ENCODE data around the gene NXNL2.

The NXNL2 gene

DNA sequence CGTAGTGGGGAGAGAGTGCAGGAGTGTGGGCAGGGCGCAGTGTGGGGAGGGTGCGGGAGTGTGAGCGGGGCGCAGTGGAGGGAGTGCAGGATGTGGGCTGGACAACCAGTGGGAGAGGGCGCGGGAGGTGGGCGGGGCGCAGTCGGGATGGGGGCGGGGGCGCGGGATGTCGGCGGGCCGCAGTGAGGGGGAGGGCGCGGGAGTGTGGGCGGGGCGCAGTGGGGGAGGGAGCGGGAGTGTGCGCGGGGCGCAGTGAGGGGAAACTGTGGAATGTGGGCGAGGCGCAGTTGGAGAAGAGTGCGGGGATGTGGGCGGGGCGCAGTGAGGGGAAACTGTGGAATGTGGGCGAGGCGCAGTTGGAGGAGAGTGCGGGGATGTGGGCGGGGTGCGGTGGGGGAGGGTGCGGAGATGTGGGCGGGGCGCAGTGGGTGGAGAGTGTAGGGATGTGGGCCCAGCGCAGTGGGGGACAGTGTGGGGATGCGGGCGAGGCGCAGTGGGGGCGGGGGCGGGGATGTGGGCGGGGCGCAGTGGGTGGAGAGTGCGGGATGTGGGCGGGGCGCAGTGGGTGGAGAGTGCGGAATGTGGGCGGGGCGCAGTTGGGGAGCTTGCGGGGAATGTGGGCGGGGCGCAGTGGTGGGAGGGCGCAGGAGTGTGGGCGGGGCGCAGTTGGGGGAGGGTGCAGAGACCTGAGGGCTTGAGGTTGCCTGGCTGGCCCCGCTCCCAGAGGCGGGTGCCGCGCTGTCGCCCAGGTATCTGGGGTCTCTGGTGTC, at the start of gene NXNL2:
Gene NXNL2, plus strand, starts transcription at position 723 of the 770 bp plus-strand sequence. CDS start 257 bp downstream, outside the sequence.
- DNase-seq (ENCODE audit: low read depth in 2 of 2): peak in 1 of 2 donors; percentile 18

DNA sequence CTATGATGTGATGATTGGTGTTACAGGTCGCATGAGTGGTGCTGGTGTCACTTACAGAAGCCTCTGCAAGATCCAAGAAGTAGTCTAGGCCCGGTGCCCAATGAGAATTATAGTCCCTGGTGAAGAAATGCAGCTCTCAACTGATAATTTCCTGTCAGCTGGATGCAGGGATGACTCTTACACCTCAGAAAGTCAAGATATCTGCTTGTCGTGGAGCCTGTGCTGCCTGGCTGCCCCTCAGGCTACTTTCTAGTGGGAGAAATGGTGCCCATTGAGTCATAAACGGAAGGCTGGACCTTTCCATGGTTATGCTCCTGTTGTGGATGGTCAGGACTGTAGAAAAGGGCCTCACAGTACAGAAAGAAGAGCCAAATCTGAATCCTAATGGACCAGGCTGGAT, 46.8 kb upstream of the NXNL2 start:
- DNase-seq (ENCODE audit: low read depth in 2 of 2): no peak

DNA sequence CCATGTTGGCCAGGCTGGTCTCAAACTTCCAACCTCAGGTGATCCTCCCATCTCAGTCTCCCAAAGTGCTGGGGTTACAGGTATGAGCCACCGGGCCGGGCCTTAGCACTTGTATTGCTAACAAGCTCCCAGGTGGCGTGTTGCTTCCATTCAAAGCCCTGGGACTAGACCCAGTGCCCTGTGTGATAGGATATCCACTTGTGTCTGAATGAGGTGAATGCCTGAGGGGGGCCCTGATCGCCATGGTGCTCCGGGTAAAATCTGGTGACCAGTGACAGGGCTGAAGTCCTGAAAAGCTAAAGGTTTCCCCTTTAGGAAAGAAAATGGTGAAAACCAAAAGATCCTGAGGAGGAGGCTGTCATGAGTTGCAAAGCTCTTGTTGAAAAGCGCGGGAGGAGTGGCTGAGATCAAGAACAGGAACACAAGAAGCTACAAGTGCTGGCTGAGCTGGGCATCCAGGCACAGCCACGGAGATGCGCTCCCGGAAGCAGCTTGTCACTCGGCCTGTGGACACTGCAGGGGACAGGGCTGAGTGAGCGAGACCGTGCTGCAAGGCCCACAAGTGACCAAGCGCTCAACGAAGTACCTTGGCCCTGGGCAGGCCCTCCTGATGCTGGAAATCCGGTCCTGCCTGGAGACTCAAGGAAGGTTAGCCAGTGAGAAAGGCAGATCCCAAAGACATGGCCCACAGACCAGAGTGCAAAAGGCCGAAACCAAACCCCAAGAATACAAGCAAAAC, 39.8 kb upstream of the NXNL2 start:
- no peak for DNase-seq (ENCODE audit: low read depth in 2 of 2)

DNA sequence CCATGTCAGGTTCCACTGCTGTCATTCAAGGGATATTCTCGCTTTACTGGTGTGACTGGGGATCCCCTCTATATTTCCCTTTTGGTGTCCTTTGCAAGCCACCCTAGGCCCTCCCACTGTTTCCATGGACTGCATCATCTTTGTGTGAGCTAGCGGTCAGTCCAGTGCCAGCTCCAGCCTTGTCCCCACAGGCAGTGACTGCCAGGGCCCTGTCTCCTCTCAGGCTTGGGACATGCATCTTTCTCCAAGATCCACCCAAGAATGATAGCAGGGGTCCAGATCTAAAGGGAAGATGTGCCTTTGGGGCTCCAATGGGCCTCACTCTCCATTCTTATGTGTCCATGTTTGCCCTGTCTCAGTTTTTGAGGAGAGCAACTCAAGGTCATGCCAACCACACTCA, 37.8 kb upstream of the NXNL2 start:
- DNase-seq (ENCODE audit: low read depth in 2 of 2): no peak

DNA sequence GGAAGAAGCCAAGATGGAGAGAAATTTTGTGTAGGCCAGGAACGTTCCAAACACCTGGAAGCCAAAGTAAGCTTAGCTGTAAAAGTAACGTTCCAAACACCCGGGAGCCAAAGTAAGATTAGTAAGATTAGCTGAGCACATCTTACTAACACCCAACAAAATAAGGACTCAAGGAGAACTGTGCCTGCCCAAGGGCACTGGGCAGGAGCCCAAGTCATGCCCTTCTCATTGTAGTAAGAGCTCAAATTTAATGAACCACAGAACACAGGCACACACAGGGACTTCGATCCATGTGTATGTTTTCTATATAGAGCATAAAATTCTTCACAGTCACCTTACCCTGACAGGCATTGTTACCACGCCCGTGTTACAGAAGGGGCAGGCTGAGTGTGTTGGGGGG, 36.1 kb upstream of the NXNL2 start:
- DNase-seq (ENCODE audit: low read depth in 2 of 2): no peak

DNA sequence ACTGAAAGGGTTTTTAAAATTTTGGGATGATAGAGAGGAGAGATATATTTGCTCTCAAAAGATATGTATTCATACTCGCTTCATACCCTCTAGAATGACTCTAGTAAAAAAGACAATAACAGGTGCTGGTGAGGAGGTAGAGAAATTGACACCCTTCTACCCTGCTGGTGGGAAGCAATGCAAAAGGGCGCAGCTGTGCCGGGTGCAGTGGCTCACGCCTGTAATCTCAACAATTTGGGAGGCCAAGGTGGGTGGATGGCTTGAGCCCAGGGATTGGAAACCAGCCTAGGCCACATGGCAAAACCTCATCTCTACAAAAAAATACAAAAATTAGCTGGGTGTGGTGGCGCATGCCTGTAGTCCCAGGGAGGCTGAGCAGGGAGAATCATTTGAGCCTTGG, 33.9 kb upstream of the NXNL2 start:
- no peak for DNase-seq (ENCODE audit: low read depth in 2 of 2)

DNA sequence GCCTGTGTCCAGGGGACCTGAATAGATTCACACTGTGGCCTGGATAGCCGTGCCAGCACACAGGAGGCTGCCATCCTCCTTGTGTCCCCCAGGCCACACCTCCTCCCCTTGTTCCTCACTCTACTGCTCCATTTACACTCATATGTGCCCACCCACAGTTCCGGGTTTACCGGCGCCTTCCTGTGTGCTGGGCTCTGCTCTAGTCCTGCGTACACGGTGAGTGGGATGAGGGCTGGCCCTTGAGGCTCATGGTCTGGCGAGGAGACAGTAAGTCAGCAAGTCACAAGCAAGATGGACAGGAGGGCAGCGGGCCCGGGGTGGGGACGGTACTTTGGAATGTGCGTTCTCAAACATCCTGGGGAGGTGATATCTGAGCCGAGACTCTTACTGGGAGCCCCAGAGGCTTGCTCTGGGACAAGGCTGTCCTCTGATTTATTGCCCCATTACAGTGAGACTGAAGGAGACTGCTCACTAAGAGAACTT, 32.4 kb upstream of the NXNL2 start:
- no peak for DNase-seq (ENCODE audit: low read depth in 2 of 2)

DNA sequence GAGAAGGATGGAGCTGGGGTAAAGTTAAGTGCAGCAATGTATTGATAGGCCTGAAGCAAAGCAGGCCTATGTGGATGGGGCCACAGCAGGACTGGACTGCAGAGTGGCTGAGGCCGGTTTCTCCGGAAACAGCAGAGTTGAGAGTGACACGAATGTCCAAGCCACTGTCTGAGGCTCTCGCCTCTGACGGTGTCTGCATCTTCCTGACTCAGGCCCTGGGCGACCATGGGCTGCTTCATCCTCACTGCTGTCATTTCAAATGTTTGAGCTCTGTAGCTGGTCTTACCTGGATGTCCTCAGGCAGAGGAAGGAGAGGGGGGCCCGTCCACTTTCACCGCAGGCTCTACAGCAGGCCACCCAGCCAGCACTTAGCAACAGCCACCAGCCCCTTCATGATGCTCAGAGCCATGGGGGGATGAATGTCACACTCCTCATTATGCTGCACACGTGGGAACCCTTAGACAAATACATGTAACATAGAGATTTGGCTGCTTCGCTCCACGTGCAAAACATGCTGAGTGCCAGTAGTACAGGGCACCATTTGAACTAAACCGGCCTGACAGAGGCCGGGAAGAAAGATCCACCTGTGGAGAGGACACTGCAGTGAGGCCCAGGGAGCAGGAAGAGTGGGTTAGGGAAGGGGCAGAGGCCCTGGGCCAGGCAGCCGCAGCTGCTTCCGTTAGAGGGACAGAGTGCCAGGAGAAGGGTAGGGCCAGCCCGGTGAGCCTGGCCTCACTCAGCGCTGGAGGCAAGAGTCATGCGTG, 31.7 kb upstream of the NXNL2 start:
- no peak for DNase-seq (ENCODE audit: low read depth in 2 of 2)

DNA sequence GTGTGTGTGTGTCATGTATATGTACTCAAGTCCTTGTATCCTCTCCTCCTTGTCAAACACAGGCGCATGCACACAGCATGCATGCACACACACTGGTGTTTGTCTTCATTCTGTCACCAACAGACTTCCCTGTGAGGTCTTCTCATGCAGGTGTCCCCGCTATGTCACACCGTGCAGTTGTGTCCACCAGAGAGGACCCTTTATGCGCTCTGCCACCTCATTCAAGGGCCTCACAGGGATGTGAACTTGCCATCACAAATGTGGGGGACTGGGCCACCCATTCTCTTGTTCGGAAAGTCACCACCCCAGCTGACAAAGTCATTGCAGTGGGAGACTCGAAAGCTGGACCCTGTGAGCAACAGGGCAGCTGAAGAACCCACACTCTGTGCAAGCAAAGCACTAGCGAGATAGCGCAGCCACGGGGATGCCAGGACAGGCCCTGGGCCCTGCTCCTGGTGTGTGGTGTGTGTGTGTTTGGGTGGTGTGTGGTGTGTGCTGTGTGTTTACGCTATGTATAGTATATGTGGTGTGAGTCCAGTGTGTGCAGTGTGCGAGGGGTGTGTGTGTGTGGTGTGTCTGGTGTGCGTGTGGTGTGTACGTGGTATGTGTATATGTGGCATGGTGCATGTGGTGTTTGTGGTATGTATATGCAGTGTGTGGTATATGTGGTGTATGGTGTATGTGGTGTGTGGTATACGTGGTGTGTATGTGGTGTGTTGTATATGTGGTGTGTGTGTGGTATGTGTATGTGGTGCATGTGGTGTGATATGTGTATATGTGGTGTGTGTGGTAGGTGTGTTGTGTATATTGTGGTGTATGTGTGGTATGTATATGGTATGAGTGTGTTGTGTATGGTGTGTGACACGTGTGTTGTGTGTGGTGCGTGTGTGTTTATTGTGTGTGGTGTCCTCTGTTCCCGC, 30.9 kb upstream of the NXNL2 start:
- no peak for DNase-seq (ENCODE audit: low read depth in 2 of 2)

DNA sequence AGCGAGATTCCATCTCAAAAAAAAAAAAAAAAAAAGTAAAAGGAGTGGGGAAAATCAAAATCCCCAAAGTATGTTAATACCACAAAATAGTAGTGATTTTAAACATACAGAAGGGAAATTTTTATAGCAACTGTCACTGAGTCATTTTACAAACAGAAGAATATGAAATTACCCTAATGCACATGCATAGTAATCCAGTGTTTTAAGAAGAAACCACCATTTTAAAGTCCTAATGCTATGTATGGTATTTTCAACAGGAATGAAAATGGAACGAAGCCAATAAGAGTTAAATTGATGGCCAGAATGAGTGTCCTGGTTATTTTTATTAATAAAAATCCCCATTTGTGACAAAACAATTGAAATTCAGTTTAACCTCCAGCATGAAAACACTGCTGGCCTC, 26.7 kb upstream of the NXNL2 start:
- DNase-seq (ENCODE audit: low read depth in 2 of 2): no peak

DNA sequence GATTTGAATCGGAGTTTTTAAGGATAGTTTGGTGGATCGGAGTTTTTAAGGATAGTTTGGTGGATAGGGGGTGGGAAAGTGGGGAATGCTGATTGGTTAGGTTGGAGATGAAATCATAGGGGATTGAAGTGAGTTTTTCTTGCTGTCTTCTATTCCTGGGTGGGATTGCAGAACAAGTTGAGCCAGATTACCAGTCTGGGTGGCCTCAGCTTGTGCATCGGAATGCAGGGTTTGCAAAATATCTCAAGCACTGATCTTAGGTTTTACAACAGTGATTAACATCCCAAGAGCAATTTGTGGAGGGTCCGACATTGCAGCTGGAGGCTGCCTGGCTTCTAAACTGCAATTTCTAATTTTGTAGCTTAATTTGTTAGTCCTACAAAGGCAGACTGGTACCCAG, 23.1 kb upstream of the NXNL2 start:
- no peak for DNase-seq (ENCODE audit: low read depth in 2 of 2)

DNA sequence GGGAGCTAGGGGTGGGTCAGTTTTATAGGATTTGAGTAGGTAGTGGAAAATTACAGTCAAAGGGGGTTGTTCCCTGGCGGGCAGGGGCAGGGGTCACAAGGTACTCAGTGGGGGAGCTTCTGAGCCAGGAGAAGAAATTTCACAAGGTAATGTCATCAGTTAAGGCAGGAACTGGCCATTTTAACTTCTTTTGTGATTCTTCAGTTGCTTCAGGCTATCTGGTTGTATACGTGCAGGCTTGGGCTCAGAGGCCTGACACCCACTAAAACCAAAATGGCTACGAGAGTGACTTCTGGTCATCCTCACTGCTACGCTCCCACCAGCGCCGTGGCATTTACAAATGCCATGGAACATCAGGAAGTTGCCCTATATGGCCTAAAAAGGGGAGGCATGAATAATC, 20.7 kb upstream of the NXNL2 start:
- no peak for DNase-seq (ENCODE audit: low read depth in 2 of 2)

DNA sequence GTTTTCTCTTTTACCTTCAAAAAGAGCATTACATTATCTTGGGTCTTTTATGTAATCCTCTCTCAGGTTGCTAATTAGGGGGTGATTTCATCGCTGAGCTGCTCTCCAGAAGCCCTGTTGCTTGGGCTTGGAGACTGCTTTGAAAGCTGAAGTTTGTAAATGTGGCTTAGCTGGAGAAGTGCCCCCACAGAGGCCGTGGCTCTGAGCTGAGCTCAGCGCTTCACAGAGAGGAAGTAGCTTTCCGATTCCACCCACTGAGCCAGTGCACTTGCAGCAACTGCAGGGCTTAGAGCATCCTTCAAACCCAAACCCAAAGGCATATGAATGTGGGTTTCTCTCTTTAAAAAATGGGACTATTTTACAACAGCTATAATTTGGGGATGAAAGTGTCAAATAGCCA, 13.7 kb upstream of the NXNL2 start:
- no peak for DNase-seq (ENCODE audit: low read depth in 2 of 2)

DNA sequence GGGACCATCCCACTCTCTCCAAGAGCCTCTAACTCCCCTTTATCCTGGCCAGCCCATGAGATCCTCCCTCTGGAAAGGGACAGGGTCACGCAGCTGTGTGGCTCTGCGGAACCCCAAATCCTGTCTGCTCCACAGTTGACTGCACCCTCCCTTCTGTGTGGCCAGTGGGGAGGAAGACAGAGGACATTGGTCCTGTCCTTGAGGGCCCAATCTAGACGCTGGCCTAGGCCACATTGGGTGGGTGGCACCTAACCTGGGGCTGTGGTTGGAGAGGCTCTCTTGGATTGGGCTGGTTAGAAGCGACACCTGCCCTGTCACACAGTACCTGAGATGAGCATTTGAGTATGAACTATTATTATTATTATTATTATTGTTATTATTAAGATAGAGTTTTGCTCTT, 12.6 kb upstream of the NXNL2 start:
- DNase-seq (ENCODE audit: low read depth in 2 of 2): no peak

DNA sequence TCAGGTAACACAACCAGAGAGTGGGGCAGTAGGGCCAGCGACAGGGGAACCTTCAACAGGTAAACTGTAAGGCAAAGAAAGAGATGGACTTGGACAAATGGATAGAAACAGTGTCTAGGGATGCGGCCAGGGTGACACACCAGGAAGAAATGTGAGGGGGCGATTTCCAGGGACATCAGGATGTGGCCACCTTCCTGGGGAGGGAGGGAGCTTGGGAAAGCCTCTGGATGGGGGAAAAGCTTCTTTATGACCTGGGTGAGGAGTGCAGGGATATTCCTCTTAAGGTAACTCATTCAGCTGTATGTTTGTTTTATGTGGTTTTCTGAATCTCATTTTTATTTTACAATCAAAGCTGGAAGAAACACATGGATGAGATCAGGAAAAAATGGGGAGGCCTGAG, 11.9 kb upstream of the NXNL2 start:
- no peak for DNase-seq (ENCODE audit: low read depth in 2 of 2)

DNA sequence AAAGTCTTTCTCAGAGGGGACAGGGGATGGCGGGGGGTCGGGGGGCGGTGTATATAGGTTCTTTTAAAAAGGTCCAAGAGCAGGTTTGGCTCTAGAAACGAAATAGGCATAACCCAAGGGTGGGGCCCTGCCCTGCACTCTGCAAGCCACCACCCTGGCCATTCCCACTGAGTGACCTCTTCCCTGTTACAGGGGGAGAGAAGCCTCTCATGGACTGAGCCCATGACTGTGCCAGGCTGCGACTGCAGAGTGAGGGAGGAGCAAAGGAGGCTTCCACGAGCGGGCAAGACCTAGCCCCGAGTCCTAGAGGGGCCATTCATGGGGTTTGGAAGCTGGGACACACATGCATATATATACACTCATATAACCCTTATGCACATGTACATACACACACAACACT, 10.1 kb upstream of the NXNL2 start:
- no peak for DNase-seq (ENCODE audit: low read depth in 2 of 2)

DNA sequence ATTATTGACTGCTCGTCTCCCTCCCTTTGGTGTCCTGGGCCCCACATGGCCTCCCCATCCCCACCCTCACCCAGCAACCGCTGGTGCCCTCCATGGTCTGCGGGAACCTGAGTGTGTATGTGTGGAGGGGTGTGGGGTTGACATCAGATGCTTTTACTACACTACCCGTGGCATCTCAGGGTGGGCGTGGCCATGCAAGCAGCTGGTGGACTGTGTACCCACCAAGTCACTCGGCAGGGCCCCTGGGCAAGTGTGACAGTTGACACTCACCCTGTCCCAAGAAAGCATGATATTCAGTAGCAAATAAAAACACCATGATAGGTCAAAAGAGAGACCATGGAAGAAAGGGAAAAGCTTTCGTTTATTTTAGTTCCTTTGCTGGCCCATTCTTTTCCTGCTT, 7.4 kb upstream of the NXNL2 start:
- DNase-seq (ENCODE audit: low read depth in 2 of 2): no peak

DNA sequence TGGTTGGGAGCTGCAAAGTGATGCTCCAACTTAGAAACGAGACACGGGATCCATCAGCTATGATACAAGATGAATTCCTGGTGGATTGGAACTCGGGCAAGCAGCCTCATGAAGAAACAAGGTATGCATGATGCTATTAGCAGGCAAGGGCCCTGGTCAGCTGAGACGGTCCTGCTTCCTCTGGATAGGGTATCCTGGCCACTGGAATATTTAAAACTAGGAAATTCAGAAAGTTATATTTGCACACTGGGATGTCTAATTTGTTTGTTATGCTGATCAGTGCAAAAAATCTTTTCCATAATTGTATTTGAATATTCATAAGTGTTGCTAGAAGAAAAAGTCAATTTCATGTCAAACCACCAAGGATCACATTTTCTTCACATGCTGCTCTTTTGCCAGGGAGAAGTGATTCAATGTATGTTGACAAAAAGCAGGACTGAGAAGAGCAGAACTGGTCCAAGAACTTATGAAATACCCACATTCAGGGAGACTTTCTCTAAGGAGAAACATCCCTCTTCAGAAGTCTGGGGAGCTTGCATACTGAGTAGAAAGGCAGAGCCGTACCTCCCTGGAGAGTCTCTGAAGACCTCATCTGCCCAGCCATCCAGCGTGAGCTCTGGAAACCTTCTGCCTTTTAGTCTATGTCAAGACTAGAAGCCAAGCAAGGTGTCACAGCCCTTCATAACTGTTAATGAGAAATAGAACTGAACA, 6.7 kb upstream of the NXNL2 start:
- no peak for DNase-seq (ENCODE audit: low read depth in 2 of 2)

DNA sequence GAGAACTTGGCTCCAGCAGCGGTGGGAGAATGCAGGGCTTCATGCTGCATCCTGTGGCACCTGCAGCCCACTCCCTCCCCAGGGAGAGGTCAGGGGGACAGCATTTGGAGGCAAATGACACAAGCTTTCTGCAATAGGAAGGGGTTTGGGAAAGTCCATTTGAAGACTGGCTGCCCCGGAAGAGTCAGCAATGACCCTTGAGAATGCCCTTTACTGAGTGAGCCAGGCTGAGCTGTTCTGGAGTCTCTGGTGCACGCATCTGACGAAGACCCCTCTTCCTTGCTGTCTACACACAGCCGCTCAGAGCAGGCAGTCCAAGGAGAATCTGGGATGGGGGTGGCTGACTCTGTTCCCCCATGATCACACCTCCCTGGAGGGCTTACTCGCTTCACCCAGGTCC, 5.5 kb upstream of the NXNL2 start:
- no peak for DNase-seq (ENCODE audit: low read depth in 2 of 2)

DNA sequence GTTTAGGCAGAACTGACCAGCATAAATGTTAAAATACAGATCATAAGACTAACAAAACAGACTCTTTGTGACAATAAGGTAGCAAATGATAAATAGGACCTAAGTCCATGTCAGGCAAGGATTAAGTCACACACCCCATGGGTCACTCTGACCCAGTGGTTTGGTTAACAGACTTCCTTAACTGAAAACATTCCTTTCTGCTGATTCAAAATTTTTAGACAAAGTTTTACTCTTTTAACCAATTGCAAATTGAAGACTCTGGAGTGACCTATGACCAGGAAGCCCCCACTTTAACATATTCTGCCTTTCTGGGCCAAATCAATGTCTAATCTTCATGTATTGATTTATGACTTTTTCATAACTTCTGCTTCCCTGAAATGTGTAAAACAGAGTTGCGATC, 4.9 kb upstream of the NXNL2 start:
- DNase-seq (ENCODE audit: low read depth in 2 of 2): no peak
